Measurements from ENCODE around the gene MED12. TPM values are rescaled to one million over a fixed set of nuclear protein-coding genes. Genes with fewer than 3 reads are reported as not detected.
A peak's percentile ranks its signal among the peaks of the same experiment; 100 is the strongest.

Gene MED12
- total RNA-seq, 1 donor from 2014 or later: 33.8 TPM

DNA sequence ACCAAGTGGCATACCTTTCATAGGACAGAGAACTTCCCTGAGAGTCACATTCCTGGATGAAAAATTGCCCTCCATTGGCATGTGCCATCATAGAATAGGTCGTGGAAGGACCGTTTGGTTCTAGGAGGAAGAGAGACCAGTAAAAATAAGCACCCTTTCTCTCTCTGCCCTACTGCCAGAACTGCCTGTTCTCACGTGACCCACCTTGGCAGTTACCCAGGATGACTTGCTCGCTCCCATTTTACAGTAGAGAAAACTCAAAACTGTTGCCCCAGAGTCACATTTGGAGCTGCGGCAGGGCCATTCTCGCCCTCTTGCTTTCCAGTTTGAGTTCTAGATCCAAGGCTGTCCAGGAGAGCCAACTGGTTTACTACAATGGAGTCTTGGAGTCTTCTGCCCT, 25.1 kb downstream of the MED12 start:
- Mint-ChIP-seq H3K9me3 (ENCODE audit: unreplicated experiment) (no peaks in the 10 kb centered on the region), H3K4me1 (ENCODE audit: low read depth, unreplicated experiment) (peaks cover 11% of the 10 kb centered on the region), H3K27ac (ENCODE audit: unreplicated experiment) (no peak overlapping the region), H3K4me3 (ENCODE audit: unreplicated experiment) (no peak overlapping the region), H3K27me3 (ENCODE audit: low read depth, unreplicated experiment) (no peaks in the 10 kb centered on the region), H3K36me3 (ENCODE audit: low read depth, unreplicated experiment) (peaks cover 5% of the 10 kb centered on the region)
- no peak overlapping the region for H2AFZ ChIP-seq (ENCODE audit: low read depth, low read length)
- no peaks in the 10 kb centered on the region for H4K20me1 ChIP-seq (ENCODE audit: insufficient read depth, low read length)
- H3K9ac ChIP-seq (ENCODE audit: low read length): no peak overlapping the region
- no peaks in the 10 kb centered on the region for H3K4me1 ChIP-seq (ENCODE audit: insufficient read depth, low read length)
- no peak overlapping the region for H3K4me2 ChIP-seq (ENCODE audit: low read length)
- no peaks in the 10 kb centered on the region for H3K9me3 ChIP-seq (ENCODE audit: insufficient read depth, low read depth, low read length)
- no peak overlapping the region for H3K4me3 ChIP-seq (ENCODE audit: insufficient read depth, low read depth, low read length)
- no peak for TF ChIP-seq CTCF (IDR thresholded peaks at IDR 0.05; ENCODE audit: insufficient read depth, low read depth, low read length)
- no peak for TF ChIP-seq EZH2 (IDR thresholded peaks at IDR 0.05; ENCODE audit: insufficient read depth, low read length)
- H3K27me3 ChIP-seq (ENCODE audit: insufficient read depth, low read length): no peaks in the 10 kb centered on the region
- DNase-seq (ENCODE audit: low read depth) (no peak), FAIRE-seq (no peak)
- no peak overlapping the region for H3K27ac ChIP-seq (ENCODE audit: low read depth, low read length)
- H3K79me2 ChIP-seq (ENCODE audit: insufficient read depth, low read length): no peaks in the 10 kb centered on the region
- peaks cover 5% of the 10 kb centered on the region for H3K36me3 ChIP-seq (ENCODE audit: insufficient read depth, low read length)

GRCh38 chrX:71144651-71145050, 26.3 kb downstream of the MED12 start, which contains the start of gene NLGN3:
NLGN3 (plus strand) TSS chrX:71144841; CDS start chrX:71147750, 2,909 bp downstream.
- H3K27ac Mint-ChIP-seq (ENCODE audit: unreplicated experiment): peak within 1 kb of the TSS; percentile 66
- no peak within 1 kb of the TSS for H3K4me3 ChIP-seq (ENCODE audit: insufficient read depth, low read depth, low read length)
- no peak for DNase-seq (ENCODE audit: low read depth)

More at GRCh38 chrX:71144651-71145050, 26.3 kb downstream of the MED12 start, which contains the start of gene NLGN3:
- no peaks in the 10 kb centered on the region for H3K36me3 Mint-ChIP-seq (ENCODE audit: low read depth, unreplicated experiment)
- Histone ChIP-seq H3K27ac (ENCODE audit: low read depth, low read length) (no peak within 1 kb of the TSS), H3K4me1 (ENCODE audit: insufficient read depth, low read length) (no peaks in the 10 kb centered on the region), H3K4me2 (ENCODE audit: low read length) (peak within 1 kb of the TSS; percentile 86), H3K79me2 (ENCODE audit: insufficient read depth, low read length) (no peaks in the 10 kb centered on the region), H4K20me1 (ENCODE audit: insufficient read depth, low read length) (no peaks in the 10 kb centered on the region), H3K9me3 (ENCODE audit: insufficient read depth, low read depth, low read length) (no peaks in the 10 kb centered on the region), H2AFZ (ENCODE audit: low read depth, low read length) (no peak within 1 kb of the TSS), H3K9ac (ENCODE audit: low read length) (peak within 1 kb of the TSS; percentile 58), H3K36me3 (ENCODE audit: insufficient read depth, low read length) (peaks cover 2% of the 10 kb centered on the region), H3K27me3 (ENCODE audit: insufficient read depth, low read length) (no peaks in the 10 kb centered on the region)
- H3K4me3 Mint-ChIP-seq (ENCODE audit: unreplicated experiment): no peak within 1 kb of the TSS
- TF ChIP-seq EZH2 (IDR thresholded peaks at IDR 0.05; ENCODE audit: insufficient read depth, low read length): no peak
- no peak for TF ChIP-seq CTCF (IDR thresholded peaks at IDR 0.05; ENCODE audit: insufficient read depth, low read depth, low read length)
- no peaks in the 10 kb centered on the region for H3K27me3 Mint-ChIP-seq (ENCODE audit: low read depth, unreplicated experiment)
- peaks cover 4% of the 10 kb centered on the region for H3K4me1 Mint-ChIP-seq (ENCODE audit: low read depth, unreplicated experiment)
- FAIRE-seq: no peak
- H3K9me3 Mint-ChIP-seq (ENCODE audit: unreplicated experiment): no peaks in the 10 kb centered on the region

Data from astrocyte (in vitro differentiated cells and primary cell).